ENCODE results near the gene PABPN1.
A peak's percentile ranks its signal among the peaks of the same experiment; 100 is the strongest.

PABPN1 gene

GRCh38 chr14:23326491-23327332, 5.5 kb downstream of the PABPN1 start:
- DNase-seq: no peak

DNA sequence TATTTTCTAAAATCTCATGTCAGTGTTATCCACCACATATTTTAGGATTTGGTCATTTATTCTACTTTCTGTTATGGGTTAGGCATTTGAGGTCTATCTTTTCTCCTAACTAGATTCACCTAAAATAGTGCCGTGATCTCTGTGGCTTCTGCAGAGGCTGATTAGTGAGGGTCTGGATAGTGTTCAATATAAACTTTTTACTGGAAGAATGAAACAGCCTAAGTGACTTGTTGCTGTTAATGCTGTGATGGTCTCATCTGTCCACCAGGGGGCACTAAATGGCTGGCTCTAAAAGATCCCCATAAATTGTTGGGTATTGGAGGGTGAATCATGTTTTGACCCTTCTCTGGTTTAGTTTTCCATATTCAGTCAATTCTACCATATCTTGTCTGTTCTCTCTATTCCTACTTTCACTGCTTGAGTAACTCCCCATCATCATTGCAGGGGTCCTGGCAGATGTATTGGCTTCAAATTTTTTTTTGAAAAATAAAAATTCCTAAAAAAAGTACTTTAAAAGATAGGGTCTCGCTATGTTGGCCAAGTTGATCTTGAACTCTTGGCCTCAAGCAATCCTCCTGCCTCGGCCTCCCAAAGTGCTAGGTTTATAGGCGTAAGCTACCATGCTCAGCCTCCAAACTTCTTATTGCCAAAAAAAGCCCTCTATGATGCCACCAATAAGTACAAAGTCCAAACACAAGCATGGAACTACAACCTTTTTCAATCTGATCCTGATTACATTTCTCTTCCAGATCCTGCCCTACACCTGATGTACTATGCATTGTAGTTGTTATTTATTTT, 6.9 kb downstream of the PABPN1 start:
- DNase-seq: peak; percentile 75

- no peak for DNase-seq
Measured at GRCh38 chr14:23335623-23336022, 14.4 kb downstream of the PABPN1 start.

- no peak for DNase-seq
Measured at GRCh38 chr14:23339506-23340268, 18.4 kb downstream of the PABPN1 start.

GRCh38 chr14:23344481-23344880, 23.2 kb downstream of the PABPN1 start:
- DNase-seq: no peak

- peak in 1 of 2 experiments; percentile 7 for DNase-seq
Measured at GRCh38 chr14:23345987-23346692, 24.9 kb downstream of the PABPN1 start.

- DNase-seq: peak in 1 of 2 experiments; percentile 8
Measured at GRCh38 chr14:23346693-23347405, 25.6 kb downstream of the PABPN1 start.

GRCh38 chr14:23347406-23348296, 26.4 kb downstream of the PABPN1 start:
- DNase-seq: peak in 1 of 2 experiments; percentile 2

DNA sequence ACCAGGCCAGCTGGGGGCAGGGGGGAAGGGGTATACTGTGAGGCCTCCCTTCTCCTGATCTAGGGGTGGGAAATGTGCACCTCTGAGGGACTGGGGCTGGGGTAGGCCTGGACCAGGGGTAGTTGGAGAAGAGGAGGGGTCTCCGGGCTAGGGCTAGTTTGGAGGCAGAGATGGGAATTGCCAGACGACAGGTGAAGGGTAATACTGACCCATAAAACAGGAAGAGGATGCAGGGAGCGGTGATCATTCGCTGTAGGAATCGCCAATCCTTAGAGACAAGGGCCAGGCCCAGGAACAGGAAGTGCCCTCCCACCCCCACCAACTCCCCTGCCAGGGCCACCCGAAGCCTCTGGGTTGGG, 27.0 kb downstream of the PABPN1 start:
- peak in 1 of 2 experiments; percentile 7 for DNase-seq

- peak in 1 of 2 experiments; percentile 1 for DNase-seq
Measured at GRCh38 chr14:23349156-23349845, 28.0 kb downstream of the PABPN1 start.

DNA sequence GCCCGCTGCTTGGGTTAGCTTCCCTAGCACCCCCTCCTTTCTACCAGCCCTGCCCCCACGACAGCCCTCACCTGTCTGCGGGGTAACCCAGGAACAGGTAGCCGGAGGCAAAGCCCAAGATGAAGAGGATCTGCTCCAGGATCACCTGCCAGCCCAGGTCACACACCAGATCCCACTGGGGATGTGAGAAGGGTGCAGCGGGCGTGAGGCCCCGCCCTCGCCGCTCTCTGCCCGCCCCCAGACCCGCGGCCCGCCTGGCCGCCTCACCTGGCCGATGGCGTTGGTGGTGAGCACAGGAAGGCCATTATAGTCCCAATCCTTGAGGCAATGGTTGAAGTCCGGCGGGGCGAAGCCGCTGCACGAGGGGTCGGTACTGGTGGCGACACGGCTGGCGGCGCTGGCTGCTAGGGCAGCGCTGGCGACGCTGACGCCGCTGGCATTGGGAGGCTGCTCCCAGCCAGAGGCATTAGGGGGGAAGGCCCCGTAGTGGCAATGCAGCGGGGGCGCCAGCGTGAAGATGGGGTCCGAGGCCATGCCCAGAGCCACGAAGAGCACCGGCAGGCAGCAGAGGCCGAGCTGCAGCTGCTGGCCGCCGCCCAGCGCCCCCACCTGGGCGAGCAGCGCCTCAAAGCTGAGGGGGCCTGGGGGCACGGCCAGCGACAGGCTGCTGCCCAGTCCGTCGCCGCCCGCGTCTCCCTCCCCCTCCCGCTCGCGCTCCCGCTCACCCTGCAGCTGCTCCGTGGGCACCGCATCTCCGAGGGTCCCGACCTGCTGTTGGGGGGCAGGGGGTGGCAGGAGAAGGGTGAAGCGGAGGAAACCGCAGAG, 30.6 kb downstream of the PABPN1 start:
- DNase-seq: peak in 1 of 2 experiments; percentile 24

- DNase-seq: peak; percentile 57 to 71
Measured at GRCh38 chr14:23352506-23353432, 31.5 kb downstream of the PABPN1 start, which contains the start of gene SLC22A17. SLC22A17 (minus strand) TSS chr14:23352887.

- DNase-seq: no peak
Measured at GRCh38 chr14:23353433-23353780, 32.1 kb downstream of the PABPN1 start.

DNA sequence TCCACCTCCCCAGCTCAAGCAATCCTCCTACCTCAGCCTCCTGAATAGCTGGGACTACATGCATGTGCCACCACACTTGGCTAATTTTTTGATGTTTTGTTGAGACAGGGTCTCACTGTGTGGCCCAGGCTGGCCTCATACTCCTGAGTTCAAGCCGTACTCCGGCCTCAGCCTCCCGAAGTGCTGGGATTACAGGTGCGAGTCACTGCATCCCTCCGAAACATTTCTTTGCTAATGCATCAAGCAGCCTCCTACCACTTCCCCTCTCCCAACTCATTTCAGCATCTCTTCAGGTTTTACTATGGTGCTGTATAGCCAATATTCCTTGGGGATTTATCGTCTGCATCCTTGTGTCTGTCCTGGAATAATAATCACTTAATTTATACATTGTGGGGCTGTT, 33.7 kb downstream of the PABPN1 start:
- no peak for DNase-seq

DNA sequence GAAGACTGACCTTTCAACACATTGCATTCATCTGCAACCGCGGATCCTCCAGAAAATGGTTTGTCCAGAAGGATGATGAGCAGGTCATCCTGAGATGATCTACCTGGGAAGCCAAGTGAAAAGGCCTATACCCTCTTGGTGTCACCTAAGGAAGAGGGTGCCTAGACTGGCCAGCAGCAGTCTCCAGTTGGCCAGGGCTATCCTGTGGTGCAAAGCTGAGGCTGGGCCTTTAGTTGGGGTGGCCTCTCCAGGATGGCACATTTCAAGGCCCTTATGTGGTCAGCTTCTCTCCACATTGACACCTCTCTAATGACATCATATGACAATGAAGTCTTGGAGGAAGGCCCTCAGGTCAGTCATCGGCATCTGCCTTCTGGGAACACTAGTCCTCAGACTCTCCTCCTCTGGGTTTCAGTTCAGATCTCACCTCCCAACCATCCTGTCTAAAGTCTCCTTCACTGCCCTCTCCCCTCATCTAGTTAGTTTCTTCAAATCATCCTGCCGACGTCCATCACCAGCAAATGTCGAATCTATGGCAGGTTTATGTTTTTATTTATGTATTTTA, 34.7 kb downstream of the PABPN1 start:
- no peak for DNase-seq

GRCh38 chr14:23356662-23357061, 35.4 kb downstream of the PABPN1 start:
- no peak for DNase-seq

GRCh38 chr14:23357261-23357660, 36.0 kb downstream of the PABPN1 start:
- DNase-seq: peak in 1 of 2 experiments; percentile 11

DNA sequence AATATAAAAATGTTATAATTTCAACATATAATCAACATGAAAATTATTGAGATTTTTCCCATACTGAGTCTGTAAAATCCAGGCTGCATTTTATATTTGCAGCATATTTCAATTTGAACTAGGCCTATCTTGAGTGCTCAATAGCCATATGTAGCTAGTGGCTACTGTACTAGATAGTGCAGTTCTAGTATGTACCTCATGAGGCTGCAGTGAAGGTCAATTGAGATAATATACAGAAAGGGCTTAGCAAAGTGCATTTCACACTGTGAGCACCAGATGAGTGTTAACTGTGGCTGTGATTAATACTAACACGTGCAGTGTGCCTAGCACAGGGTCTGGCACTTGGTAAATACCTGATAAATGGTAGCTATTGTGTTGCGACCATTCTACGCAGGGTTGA, 36.8 kb downstream of the PABPN1 start:
- peak in 1 of 2 experiments; percentile 5 for DNase-seq

All from activated T-cell treated with anti-CD3 and anti-CD28 coated beads, Interleukin-2, amount 50 U/mL, for 48 hours (primary cell).